Osteocyte (in vitro differentiated cells): Measurements from ENCODE around the gene PPHLN1. TPM values are rescaled to one million over a fixed set of nuclear protein-coding genes. Genes with fewer than 3 reads are reported as not detected.

ENCODE experiments used
- DNase-seq: peaks from one replicate; pipeline ENCODE4 v3.0.0; 2021; ENCODE audit warnings: mixed read lengths; ENCODE audit not compliant: unreplicated experiment; ENCODE audit errors: extremely low spot score
- H3K27ac Mint-ChIP-seq: one replicate; pipeline ENCODE4 v1.8.0; 2021; ENCODE audit warnings: mild to moderate bottlenecking, mixed read lengths; ENCODE audit not compliant: unreplicated experiment
- H3K27me3 Mint-ChIP-seq: one replicate; pipeline ENCODE4 v1.8.0; 2021; ENCODE audit warnings: mixed read lengths; ENCODE audit not compliant: unreplicated experiment
- H3K36me3 Mint-ChIP-seq: one replicate; pipeline ENCODE4 v1.8.0; 2021; ENCODE audit warnings: mixed read lengths; ENCODE audit not compliant: unreplicated experiment
- H3K4me1 Mint-ChIP-seq: one replicate; pipeline ENCODE4 v1.8.0; 2021; ENCODE audit warnings: mixed read lengths; ENCODE audit not compliant: unreplicated experiment
- H3K4me3 Mint-ChIP-seq: one replicate; pipeline ENCODE4 v1.8.0; 2021; ENCODE audit warnings: mild to moderate bottlenecking, moderate library complexity, mixed read lengths; ENCODE audit not compliant: unreplicated experiment
- H3K9me3 Mint-ChIP-seq: one replicate; pipeline ENCODE4 v1.8.0; 2021; ENCODE audit warnings: mixed read lengths; ENCODE audit not compliant: unreplicated experiment
- total RNA-seq: library from RNA; stranded (reverse); gene quantifications from 2 replicates; pipeline ENCODE4 v1.2.1, GENCODE V29; 2021
- TF ChIP-seq, protein P1 (sequence below): fragments of 200-600 bp; sonication (generic); IDR thresholded peaks from 2 replicates; pipeline ENCODE4 v1.5.0; 2021; ENCODE audit warnings: antibody characterized with exemption, mild to moderate bottlenecking, moderate library complexity

Gene PPHLN1
- total RNA-seq, 1 donor from 2014 or later, result 56.6 TPM

DNA sequence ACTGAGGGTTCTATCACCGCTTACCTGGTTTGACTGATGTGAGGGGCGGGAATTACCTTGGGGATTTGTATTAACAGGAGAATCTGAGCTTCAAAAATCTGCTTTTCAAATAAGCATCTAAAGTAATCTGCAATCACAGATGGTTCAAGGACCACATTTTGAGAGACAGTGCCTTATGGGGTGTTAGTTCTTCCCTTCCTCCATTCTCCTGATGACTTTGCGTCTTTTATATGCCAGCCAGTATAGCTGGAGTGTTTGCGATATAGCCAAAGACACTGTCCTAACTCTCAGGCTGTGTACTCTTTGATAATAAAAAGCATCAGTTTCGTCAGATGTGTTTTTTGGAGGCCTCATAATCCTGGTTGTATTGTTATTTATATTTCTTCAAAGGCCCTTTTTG is 39.5 kb downstream of the PPHLN1 start:
- peaks cover 3% of the 10 kb centered on the region for H3K4me1 Mint-ChIP-seq
- TF ChIP-seq, protein P1, sequence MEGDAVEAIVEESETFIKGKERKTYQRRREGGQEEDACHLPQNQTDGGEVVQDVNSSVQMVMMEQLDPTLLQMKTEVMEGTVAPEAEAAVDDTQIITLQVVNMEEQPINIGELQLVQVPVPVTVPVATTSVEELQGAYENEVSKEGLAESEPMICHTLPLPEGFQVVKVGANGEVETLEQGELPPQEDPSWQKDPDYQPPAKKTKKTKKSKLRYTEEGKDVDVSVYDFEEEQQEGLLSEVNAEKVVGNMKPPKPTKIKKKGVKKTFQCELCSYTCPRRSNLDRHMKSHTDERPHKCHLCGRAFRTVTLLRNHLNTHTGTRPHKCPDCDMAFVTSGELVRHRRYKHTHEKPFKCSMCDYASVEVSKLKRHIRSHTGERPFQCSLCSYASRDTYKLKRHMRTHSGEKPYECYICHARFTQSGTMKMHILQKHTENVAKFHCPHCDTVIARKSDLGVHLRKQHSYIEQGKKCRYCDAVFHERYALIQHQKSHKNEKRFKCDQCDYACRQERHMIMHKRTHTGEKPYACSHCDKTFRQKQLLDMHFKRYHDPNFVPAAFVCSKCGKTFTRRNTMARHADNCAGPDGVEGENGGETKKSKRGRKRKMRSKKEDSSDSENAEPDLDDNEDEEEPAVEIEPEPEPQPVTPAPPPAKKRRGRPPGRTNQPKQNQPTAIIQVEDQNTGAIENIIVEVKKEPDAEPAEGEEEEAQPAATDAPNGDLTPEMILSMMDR, result no peak
- H3K9me3 Mint-ChIP-seq, result no peaks in the 10 kb centered on the region
- no peak for DNase-seq
- H3K27me3 Mint-ChIP-seq, result no peaks in the 10 kb centered on the region
- no peak overlapping the region for H3K4me3 Mint-ChIP-seq
- H3K27ac Mint-ChIP-seq, result no peak overlapping the region
- H3K36me3 Mint-ChIP-seq, result peaks cover 10% of the 10 kb centered on the region

DNA sequence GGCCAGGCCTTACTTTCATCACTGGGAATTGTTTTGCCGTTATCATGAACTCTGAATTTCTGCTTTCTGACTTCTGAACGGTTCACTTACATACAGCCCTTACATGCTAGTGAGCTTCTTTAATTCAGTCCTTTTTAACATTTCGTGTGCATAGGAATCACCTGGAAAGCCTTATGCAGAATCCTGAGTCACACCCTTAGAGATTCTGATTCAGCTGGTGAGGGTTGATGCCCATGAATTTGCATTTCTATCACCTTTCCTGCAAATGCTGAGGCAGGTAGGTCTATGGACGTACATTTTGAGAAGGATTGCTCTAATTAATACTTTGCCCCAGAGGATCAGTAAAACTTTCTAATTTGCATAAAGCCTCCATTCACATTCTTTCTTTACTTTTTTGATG is 44.0 kb downstream of the PPHLN1 start:
- Mint-ChIP-seq H3K4me3 (no peak overlapping the region), H3K27me3 (no peaks in the 10 kb centered on the region), H3K4me1 (no peaks in the 10 kb centered on the region), H3K9me3 (no peaks in the 10 kb centered on the region), H3K27ac (no peak overlapping the region), H3K36me3 (peaks cover 3% of the 10 kb centered on the region)
- TF ChIP-seq, protein P1, result no peak
- no peak for DNase-seq

DNA sequence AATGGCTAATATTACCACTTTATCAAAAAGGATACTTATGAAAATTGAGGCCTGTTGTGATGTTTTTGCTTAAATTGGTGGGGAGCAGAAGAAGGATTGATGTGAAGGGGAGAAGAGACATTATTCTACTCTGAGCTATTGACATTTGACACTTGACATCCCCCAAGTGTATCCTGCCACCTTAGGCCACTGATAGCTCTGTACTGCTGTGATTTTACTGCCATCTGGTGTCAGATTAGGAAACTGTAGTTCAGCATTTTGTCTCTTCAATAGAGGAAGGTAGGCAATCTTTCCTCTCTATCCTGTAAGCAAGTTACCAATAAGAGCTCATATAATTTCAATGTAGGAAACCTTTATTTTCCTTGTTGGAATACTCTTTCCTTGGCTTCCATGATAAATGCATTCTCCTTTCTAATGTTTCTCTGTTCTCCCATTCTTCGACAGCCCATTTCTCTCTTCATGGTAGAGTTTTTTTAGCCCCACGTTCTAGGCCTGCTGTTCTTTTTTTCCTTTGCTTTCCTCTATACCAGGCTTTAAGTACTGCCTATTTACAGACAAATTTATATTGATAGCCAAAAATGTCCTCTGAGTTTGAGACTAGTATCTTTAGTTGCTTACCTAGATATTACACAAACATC is 46.3 kb downstream of the PPHLN1 start:
- H3K27me3 Mint-ChIP-seq, result no peaks in the 10 kb centered on the region
- no peak overlapping the region for H3K27ac Mint-ChIP-seq
- no peaks in the 10 kb centered on the region for H3K9me3 Mint-ChIP-seq

DNA sequence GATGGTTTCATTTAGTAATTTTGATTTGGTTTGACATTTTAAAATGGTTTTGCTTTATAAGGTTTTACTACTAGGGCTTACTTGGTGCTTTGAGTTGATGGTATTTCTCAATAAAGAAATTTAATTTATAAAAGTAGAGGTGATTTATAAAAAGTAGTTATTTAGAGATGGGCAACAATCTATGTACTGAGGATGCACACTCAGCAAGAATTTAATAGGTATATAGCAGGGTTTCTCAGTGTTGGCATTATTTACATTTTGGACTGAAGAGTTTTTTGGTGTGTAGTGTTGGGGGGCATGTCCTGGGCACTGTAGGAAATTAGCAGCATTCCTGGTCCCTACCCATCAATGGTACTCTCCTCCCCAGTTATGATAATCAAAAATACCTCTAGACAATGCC is 47.7 kb downstream of the PPHLN1 start:
- Mint-ChIP-seq H3K9me3 (no peaks in the 10 kb centered on the region), H3K36me3 (peaks cover 10% of the 10 kb centered on the region), H3K27ac (no peak overlapping the region), H3K27me3 (no peaks in the 10 kb centered on the region), H3K4me3 (no peak overlapping the region), H3K4me1 (no peaks in the 10 kb centered on the region)
- no peak for DNase-seq
- TF ChIP-seq, protein P1, result no peak

More for the DNA sequence above, 46.3 kb downstream of the PPHLN1 start:
- no peak overlapping the region for H3K4me3 Mint-ChIP-seq
- H3K36me3 Mint-ChIP-seq, result peaks cover 10% of the 10 kb centered on the region
- no peak for DNase-seq
- TF ChIP-seq, protein P1, result peak; percentile 82
- H3K4me1 Mint-ChIP-seq, result no peaks in the 10 kb centered on the region

DNA sequence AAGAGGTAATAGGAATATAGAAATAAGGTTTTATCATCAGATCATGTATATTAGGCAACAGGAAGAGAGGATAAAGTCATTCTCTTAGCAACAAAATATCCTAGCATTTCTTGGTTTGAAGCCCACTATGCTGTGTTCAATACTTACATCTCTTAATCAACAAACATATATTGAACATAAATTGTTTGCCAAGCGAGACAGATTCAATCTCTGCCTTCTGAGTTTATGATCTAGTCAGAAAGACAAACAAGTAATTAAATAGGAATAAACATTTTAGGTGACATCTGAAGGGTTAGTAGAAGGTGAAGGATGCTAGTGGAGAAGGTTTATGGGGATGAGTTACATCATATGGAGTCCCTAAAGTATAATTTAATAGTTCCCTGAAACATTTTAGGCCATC is 54.8 kb downstream of the PPHLN1 start:
- no peaks in the 10 kb centered on the region for H3K27me3 Mint-ChIP-seq
- H3K9me3 Mint-ChIP-seq, result no peaks in the 10 kb centered on the region
- no peak for DNase-seq
- H3K27ac Mint-ChIP-seq, result no peak overlapping the region
- H3K4me1 Mint-ChIP-seq, result no peaks in the 10 kb centered on the region
- no peak overlapping the region for H3K4me3 Mint-ChIP-seq
- H3K36me3 Mint-ChIP-seq, result peaks cover 36% of the 10 kb centered on the region
- TF ChIP-seq, protein P1, result no peak
